Measurements from ENCODE around the gene OR1L8.
"Not testable (repeated sequence)": the region's sequence is repeated elsewhere in the genome, so short reads cannot be mapped to it uniquely, and the experiment has no call there.

Gene OR1L8, protein sequence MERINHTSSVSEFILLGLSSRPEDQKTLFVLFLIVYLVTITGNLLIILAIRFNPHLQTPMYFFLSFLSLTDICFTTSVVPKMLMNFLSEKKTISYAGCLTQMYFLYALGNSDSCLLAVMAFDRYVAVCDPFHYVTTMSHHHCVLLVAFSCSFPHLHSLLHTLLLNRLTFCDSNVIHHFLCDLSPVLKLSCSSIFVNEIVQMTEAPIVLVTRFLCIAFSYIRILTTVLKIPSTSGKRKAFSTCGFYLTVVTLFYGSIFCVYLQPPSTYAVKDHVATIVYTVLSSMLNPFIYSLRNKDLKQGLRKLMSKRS

DNA sequence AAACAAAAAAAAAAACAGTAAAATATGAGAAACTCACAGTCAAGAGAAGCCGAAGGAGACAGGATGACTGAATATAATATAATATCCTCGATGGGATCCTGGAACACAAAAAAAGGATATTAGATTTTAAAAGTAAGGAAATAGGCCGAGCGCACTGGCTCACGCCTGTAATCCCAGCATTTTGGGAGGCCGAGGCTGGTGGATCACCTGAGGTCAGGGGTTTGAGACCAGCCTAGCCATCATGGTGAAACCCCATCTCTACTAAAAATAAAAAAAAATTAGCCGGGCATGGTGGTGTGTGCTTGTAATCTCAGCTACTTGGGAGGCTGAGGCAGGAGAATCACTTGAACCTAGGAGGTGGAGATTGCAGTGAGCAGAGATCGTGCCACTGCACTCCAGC lies at the start of gene OR1L8:
Gene OR1L8, minus strand, starts transcription at position 101 of the 400 bp plus-strand sequence. CDS start 14,907 bp downstream, outside the sequence.
- DNase-seq, result not testable (repeated sequence)

DNA sequence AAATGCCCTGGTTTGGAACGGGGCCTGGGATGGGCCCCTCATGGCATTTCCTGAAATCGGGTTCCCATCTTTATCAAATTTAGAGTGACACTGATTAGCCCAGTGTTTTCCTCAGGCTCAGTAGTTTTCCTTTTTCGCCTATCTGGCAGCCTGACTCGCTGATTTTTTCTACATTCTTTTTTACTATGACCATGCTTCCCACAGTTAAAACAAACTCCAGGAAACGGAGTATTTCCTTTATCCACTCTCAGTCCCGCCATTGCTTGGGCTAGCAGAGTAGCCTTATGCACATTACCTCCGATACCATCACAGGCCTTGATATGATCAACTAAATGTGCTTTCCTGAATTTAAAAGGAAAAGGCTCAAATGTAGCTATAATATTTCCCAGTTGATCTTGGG lies 36.8 kb upstream of the OR1L8 start:
- DNase-seq, result no peak

DNA sequence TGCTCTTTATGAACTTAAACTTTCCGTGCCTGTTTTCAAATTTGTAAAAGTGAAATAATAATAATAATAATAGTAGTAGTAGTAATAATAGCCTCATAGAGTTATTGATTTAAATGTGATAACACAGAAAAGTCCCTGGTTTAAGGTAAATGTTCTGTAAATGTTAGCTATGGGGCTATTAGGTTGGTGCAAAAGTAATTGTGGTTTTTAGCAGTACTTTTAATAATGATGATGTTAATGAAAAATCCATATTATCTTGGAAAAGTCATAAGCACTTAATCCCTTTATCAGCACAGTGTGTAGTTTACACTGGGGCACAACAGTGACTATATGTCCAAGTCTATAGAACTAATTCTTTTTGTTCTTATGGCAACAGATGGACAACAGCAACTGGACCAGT lies 31.2 kb upstream of the OR1L8 start, which contains the start of gene OR1Q1:
Gene OR1Q1, plus strand, starts transcription at position 377 of the 400 bp plus-strand sequence. Its CDS starts 0 bp downstream, at position 377.
- no peak for DNase-seq

DNA sequence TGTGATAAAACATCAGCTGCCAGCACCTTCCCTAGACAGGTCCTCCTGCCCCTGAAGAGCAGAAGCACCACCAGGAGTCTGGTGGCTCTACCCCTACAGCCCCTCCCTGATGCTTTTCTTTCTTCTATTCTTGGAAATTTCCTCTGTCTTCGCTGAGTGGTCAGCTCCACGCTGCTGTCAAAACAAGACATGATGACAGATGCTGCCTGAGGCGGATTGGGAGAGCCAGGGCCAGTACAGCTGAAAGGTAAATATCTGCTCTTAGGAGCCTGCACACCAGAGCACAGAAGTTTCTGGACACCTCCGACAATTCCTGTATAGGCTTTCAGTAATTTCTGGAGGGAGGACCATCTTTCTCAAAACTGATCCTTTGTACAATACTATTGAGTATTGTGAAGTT lies 26.6 kb upstream of the OR1L8 start:
- no peak for DNase-seq

DNA sequence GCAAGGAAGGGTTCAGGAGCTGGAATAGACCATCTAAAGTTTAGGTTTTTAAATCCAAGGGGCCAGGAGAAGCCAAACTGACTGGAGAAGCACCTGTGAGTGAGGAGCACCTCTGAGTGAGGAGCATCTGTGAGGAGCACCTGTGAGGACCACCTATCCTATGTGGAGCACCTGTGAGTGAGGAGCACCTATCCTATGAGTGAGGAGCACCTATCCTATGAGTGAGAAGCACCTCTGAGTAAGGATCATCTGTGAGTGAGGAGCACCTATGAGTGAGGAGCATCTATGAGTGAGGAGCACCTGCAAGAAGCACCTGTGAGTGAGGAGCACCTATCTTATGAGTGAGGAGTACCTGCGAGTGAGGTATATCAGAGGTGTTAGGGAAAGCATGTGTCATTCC lies 23.4 kb upstream of the OR1L8 start:
- no peak for DNase-seq

DNA sequence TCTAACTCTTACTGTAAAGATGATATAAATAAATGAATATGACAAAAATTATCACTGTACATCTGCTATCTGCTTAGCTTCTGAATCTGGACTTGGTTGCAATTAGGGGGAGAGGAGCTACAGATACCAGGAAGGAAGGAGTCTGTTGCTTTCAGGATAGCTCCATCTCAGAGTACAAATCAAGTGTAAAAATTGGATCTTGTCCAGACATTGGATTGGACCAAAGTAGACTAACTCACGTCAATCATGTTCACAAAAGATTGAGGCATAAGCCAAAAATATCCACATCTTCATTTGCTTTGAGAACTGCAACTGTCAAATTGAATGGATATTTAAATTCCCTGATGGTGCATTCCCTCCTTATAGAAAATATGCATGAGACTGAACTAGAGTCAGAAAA lies 22.5 kb upstream of the OR1L8 start:
- DNase-seq, result no peak

DNA sequence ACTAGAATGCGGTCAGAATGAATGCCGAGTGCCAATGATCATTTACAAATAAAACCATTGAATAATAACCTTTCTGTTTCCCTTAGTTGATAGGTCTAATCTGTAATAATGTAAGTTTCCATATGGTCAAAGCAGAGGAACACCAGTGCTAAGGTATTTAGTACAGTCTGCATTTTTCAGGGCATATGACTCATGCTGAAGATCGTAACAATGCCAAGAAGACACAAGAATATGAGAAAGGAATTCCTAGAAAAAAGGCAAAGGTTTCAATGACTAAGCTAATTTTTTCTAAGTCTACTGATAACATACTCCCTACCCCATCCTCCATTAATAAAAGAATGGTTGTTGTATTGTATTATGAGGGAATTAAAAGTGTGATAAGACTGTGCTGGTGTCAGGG lies 2.8 kb downstream of the OR1L8 start:
- DNase-seq, result no peak

DNA sequence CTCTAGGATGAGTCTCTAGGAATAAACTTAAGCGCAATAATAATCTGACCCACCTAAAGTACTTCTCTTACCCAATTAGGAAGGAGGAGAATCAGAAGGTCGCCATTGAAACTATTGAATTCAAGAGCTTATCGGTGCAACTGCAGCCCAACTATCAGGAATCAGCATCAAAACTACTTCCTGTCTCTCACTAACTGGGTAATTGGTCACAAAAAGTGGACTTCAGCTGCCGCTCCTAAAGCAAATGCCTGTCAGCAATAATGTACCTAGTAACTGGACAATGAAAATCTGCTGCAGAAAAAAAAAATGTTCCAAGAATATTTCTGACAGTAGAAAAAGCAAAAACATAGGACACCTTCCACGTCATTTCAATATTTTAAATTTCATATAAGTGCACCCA lies 3.3 kb downstream of the OR1L8 start:
- no peak for DNase-seq

DNA sequence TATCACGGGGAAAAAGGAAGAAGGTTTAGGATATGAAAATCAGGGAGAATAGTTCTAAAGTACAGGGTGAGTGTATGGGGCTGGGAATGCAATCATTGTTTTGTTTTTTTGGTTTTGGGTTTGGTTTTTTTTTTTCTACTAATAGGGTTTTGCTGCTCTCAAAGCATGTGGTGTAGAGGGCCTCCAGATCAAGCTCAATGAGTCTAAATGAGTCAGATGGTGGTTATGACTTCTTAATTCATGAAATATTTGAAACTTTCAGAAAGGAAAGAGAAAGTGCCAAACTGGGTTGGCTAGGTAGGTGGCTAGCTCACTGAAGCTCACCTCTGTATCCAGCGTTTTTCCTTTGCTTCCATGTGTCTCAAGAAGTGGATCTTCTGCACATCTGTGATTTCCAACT lies 10.7 kb downstream of the OR1L8 start:
- DNase-seq, result no peak

DNA sequence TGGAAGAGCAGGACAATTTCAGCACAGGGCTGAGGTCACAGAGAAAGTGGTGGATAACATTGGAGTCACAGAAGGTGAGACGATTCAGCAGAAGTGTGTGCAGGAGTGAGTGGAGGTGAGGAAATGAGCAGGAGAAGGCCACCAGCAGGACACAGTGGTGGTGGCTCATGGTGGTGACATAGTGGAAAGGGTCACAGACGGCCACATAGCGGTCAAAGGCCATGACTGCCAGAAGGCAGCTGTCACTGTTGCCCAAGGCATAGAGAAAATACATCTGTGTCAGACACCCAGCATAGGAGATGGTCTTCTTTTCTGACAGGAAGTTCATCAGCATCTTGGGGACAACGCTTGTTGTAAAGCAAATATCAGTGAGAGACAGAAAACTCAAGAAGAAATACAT lies 15.3 kb downstream of the OR1L8 start:
- DNase-seq, result no peak

DNA sequence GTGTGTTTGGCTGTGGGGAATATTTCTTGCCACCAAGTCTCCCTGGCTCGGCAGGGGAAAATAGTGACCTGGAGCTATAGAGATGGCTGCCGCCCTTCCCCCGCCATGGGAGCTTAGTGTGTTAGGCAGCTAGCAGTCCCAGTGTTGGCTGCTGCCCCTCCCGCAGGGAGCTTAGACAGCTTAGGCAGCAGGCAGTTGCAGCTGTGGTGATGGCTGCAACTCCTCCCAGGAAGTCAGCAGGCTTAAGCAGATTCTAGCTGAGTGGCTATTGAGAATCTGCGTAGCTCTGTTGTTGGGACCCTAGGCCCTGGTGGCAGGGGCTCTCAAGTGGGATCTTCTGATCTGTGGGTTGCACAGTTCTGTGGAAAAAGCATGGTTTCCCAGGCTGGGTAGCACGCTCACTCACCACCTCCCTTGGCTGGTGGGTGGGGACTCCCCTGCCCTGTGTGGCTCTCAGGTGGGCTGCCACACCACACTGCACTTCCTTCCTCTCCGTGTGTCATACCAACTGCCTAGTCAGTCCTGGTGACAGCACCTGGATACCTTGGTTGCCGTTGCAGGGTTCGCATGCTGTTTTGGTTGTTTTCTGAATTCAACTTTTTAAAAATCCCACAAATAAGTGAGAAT lies 20.9 kb downstream of the OR1L8 start:
- no peak for DNase-seq

DNA sequence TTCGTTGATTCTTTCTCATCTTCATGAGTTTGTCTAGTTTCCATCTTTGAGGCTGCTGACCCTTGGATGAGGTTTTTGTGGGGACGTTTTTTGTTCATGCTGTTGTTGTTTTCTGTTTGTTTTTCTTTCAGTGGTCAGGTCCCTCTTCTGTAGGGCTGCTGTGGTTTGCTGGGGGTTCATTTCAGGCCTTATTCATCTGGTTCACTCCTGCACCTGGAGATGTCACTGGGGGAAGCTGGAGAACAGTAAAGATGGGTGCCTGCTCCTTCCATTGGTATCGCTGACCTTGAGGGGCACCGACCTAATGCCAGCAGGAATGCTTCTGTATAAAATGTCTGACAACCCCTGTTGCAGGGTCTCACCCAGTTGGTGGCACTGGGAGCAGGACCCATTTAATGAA lies 21.7 kb downstream of the OR1L8 start:
- no peak for DNase-seq

DNA sequence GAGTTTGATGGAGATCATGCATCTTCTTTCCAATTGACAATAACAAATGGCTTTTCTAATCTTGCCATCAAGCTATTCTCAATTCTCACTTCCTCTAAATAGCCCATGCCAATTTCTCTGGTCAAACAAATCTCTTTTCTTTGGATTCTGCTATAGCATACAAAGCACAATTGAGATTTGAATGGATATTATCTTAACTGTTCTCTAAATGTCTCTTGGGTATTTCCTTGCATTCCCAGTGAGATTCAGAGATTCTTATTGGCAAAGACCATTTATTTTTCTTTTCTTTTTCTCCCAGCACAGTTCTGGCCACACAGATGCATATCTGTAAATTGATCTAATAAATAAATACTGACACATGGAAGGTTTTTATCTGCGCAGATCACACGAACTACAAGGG lies 30.4 kb downstream of the OR1L8 start, which contains the start of gene OR1N2:
Gene OR1N2, plus strand, starts transcription at position 301 of the 400 bp plus-strand sequence. CDS start 100 bp downstream, outside the sequence.
- DNase-seq, result no peak

DNA sequence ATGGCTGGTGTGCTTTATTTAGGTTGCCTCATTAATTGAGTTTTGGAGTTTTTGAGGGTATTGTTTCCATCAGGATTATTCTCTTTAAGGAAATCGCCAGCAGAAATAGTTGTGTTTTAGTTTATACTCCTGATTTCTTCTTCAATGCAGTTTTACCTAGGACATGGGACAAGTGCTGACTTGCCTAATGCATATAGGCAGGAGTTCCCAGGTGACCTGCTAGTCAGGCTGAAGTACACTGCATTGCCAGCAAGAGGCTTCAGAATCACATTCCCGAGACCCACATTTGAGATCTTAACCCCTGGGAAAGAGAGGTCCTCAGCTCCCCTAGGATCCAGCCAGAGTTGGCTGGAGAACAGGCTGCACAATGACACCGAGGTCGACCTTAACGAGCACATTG lies 31.8 kb downstream of the OR1L8 start:
- no peak for DNase-seq

DNA sequence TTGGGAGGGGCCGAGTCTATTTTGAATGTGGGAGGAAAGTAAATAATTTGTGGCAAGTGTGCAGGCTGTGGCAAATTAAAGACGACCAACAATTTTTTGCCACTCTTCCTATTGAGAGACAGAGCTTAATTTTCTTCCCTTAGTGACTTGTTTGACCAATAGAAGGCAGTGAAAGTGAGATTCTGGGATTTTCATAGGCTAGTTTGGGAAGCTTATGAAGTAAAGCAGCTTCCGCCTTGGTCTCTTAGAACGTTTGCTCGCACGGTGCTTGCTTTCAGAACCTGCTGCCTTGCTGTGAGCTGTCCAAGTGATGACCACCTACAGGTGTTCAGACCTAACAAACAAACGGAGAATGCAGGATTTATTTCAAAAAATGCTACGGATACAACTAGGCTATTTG lies 37.0 kb downstream of the OR1L8 start:
- DNase-seq, result no peak

DNA sequence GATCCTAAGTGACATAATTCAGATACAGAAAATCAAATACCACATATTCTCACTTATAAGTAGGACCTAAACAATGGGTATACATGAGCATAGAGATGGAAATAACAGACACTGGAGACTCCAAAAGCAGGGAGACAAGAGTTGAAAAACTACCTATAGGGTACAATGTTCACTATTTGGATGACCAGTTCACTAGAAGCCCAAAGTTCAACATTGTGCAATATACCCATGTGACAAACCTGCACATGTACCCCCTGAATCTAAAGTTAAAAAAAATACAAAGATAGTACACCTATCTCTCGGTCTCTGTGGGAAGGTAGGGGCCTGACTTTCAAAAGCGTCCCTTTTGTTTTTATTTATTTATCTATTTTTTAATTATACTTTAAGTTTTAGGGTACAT lies 44.4 kb downstream of the OR1L8 start:
- no peak for DNase-seq

DNA sequence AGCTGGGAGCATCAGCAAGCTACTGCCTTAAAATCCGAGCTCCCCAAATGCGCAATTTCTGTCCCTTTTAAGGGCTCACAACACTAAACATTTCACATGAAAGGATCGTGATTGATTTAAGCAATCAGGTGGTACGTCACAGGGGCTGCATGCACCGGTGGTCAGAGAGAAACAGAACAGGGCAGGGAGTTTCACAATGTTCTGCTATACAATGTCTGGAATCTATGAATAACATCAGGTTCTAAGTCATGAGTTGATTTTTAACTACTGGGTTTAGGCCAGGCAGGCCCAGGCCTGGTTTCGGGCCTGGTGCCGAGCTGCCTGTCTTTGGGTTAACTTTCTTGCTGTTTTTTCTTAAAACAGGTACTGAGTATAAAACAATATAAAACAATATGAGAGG lies 46.1 kb downstream of the OR1L8 start:
- DNase-seq, result not testable (repeated sequence)

DNA sequence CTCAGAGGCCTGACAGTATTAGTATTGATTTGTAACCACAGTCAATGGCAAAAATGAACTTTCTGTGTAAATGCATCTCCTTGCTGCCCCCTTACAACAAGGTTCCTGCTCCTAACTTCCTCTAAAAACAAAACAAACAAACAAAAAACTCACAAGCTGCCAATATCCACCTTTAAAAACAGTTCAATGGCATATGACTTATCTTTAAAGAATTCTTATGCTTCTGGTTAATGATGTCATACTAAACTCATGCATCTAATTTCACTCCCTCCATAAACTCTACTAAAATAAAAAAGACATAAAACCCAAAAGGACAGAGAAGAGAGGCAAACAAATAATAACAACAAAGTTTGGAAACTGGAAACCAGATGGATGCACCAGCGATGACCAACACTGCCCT lies 47.0 kb downstream of the OR1L8 start:
- no peak for DNase-seq

DNA sequence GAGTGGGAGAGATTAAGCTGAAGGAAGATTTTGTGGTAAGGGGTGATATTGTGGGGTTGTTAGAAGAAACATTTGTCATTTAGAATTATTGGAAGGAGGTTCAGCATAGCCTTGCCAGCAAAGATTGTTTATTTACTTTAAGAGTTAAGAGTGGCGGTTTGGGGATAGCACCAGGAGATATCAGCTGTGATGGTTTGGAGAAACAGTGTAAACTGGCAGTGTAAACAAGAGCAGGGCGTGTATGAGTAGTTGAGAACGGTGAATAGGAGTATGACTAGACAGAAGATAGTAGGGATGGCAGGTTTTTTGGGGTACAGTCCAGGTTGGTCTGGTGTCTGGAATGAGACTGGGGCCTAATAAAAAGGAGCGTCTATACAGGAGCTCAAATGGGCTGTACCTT lies 52.0 kb downstream of the OR1L8 start:
- not testable (repeated sequence) for DNase-seq

DNA sequence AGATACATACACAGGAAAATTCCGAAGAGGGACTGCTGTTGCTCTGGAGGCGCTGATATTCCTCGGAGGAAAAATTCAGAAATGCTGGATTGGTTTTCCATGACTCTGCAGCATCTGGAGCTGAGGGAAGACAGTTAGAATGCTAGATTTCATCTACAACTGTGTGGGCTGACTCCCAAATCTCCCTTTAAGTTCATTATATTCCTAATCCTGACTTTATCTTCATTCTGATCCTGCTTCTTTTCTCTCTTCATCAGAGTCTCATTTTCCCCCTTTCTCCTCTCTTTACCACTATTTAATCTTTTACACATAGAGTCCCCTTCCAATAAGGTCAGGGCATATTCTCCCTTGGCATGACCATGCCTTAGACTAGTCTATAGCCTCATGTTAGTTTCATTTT lies 56.0 kb downstream of the OR1L8 start, which contains the start of gene OR1N1:
Gene OR1N1, minus strand, starts transcription at position 101 of the 400 bp plus-strand sequence. Its CDS starts 0 bp downstream, at position 101.
- DNase-seq, result no peak

DNA sequence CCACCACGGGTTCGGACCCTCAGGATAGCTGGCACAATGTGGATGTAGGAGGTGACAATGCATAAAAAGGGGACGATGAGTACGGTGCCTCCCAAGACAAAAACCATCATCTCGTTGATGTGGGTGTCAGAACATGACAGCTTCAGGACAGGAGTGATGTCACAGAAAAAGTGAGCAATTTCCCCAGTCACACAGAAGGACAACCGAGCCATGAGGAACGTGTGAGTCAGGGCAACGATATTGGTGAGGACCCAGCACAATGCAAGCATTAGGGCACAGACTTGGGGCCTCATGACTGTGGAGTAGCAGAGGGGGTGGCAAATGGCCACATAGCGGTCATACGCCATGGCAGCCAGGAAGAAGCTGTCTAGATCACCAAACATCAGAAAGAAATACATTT lies 56.6 kb downstream of the OR1L8 start:
- DNase-seq, result no peak

DNA sequence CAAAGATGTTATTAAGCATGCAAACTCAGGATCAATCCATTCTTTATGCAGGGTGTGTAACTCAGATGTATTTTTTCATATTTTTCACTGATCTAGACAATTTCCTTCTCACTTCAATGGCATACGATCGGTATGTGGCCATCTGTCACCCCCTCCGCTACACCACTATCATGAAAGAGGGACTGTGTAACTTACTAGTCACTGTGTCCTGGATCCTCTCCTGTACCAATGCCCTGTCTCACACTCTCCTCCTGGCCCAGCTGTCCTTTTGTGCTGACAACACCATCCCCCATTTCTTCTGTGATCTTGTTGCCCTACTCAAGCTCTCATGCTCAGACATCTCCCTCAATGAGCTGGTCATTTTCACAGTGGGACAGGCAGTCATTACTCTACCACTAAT lies 63.8 kb downstream of the OR1L8 start:
- no peak for DNase-seq

DNA sequence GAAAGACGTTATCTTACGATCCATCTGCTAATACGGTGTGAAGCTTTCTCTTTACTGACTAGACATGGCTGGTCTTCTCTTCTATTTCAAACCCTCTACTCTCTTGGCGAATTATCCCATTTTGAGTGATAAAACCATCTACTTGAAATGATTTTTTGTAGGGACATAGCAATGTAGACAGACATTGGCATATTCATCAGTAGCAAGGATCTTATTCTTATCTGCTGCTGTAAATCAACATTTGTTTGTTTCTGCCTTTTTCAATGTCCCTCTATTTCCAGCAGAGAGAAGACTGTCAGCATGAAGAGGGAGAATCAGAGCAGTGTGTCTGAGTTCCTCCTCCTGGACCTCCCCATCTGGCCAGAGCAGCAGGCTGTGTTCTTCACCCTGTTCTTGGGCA lies 64.3 kb downstream of the OR1L8 start, which contains the start of gene OR1J4:
Gene OR1J4, plus strand, starts transcription at position 301 of the 400 bp plus-strand sequence. Its CDS starts 0 bp downstream, at position 301.
- no peak for DNase-seq

DNA sequence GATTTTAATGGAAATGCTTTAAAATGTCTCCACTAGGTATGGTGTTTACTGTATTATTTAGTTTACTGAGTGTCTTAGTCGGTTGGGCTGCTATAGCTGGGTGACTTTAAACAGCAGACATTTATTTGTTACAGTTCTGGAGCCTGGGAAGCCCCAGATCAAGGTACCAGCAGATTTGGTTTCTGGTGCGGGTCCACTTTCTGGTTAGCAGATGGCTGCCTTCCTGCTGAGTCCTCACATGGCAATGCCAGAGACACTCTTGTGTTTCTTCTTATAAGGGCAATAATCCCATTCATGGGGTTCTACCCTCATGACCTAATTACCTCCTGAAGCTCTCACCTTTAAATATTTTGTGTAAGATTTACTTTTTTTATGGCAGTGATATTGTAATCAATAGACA lies 65.0 kb downstream of the OR1L8 start:
- no peak for DNase-seq
